GM23248 (cell line): Measurements from ENCODE around the gene ITPA. TPM values are rescaled to one million over a fixed set of nuclear protein-coding genes. Genes with fewer than 3 reads are reported as not detected.
"Not testable (repeated sequence)": the region's sequence is repeated elsewhere in the genome, so short reads cannot be mapped to it uniquely, and the experiment has no call there.

Experiments used
- DNase-seq: peaks from one replicate; pipeline ENCODE4 v3.0.0-alpha.2; 2015
- H2AFZ ChIP-seq: fragments of 200-600 bp; sonication (generic); 2 replicates; pipeline ENCODE4 v1.6.1; 2016; ENCODE audit warnings: antibody characterized with exemption
- H3F3A ChIP-seq: fragments of 200-600 bp; sonication (generic); 2 replicates; pipeline ENCODE4 v1.6.1; 2016; ENCODE audit warnings: mild to moderate bottlenecking, antibody characterized with exemption, mixed run types; ENCODE audit not compliant: insufficient read depth
- H3K27ac ChIP-seq: fragments of 200-600 bp; sonication (generic); 2 replicates; pipeline ENCODE4 v1.5.1; 2016; ENCODE audit warnings: mild to moderate bottlenecking
- H3K27me3 ChIP-seq: fragments of 200-600 bp; sonication (generic); replicated peaks from 2 replicates; pipeline ENCODE4 v1.6.1; 2016; ENCODE audit warnings: mild to moderate bottlenecking; ENCODE audit not compliant: insufficient read depth
- H3K36me3 ChIP-seq: fragments of 200-600 bp; sonication (generic); 2 replicates; pipeline ENCODE4 v1.6.1; 2016; ENCODE audit warnings: low read depth, mild to moderate bottlenecking
- H3K4me1 ChIP-seq: fragments of 200-600 bp; sonication (generic); 2 replicates; pipeline ENCODE4 v1.6.1; 2016; ENCODE audit warnings: mild to moderate bottlenecking; ENCODE audit not compliant: insufficient read depth
- H3K4me2 ChIP-seq: fragments of 200-600 bp; sonication (generic); one replicate; pipeline ENCODE4 v1.6.1; 2016; ENCODE audit warnings: mild to moderate bottlenecking; ENCODE audit not compliant: unreplicated experiment
- H3K4me3 ChIP-seq: fragments of 200-600 bp; sonication (generic); 2 replicates; pipeline ENCODE4 v1.5.1; 2016; ENCODE audit warnings: mild to moderate bottlenecking
- H3K79me2 ChIP-seq: fragments of 200-600 bp; sonication (generic); 2 replicates; pipeline ENCODE4 v1.6.1; 2016; ENCODE audit warnings: mild to moderate bottlenecking; ENCODE audit not compliant: insufficient read depth
- H3K9ac ChIP-seq: fragments of 200-600 bp; sonication (generic); 2 replicates; pipeline ENCODE4 v1.6.1; 2016; ENCODE audit warnings: mild to moderate bottlenecking
- H3K9me2 ChIP-seq: fragments of 200-600 bp; sonication (generic); 2 replicates; pipeline ENCODE4 v1.6.1; 2016; ENCODE audit warnings: mixed run types, mild to moderate bottlenecking, moderate library complexity; ENCODE audit not compliant: insufficient read depth
- H3K9me3 ChIP-seq: fragments of 200-600 bp; sonication (generic); one replicate; pipeline ENCODE4 v1.6.1; 2017; ENCODE audit warnings: low read depth
- H4K20me1 ChIP-seq: fragments of 200-600 bp; sonication (generic); 2 replicates; pipeline ENCODE4 v1.6.0; 2016; ENCODE audit not compliant: insufficient read depth
- EZH2 ChIP-seq: fragments of 200-600 bp; sonication (generic); IDR thresholded peaks from 2 replicates; pipeline ENCODE4 v1.6.1; 2018; ENCODE audit warnings: antibody characterized with exemption, mild to moderate bottlenecking; ENCODE audit not compliant: insufficient read depth, poor library complexity, severe bottlenecking
- EZH2phosphoT487 ChIP-seq: fragments of 200-600 bp; sonication (generic); IDR thresholded peaks from 2 replicates; pipeline ENCODE4 v1.6.1; 2018; ENCODE audit warnings: antibody characterized with exemption, moderate library complexity, mild to moderate bottlenecking, low read depth; ENCODE audit not compliant: insufficient read depth
- WGBS, 2 experiments: methylation state at CpG; one replicate each; pipeline ENCODE4 v1.1.6; 2015 to 2017; ENCODE audit warnings: low lambda C conversion rate in 2 of 2, low coverage in 1 of 2; ENCODE audit errors: missing lambda C conversion rate in 2 of 2; 5-methylcytosine and 5-hydroxymethylcytosine counted together
- in situ Hi-C: fragments of 300-500 bp; cut with MboI; formaldehyde crosslinking; loops from 2 replicates; pipeline ENCODE4 v1.15.0; 2020
- polyA plus RNA-seq: library from polyadenylated mRNA; unstranded; fragments of >200 nt; fragmentation: Nextera tagmentation; extraction: Ambion mirVana; gene quantifications from 2 replicates; pipeline ENCODE4 v1.2.1, GENCODE V29; 2016
- total RNA-seq: library from RNA; depleted of rRNA; stranded (reverse); fragments of >200 nt; shearing (Covaris generic); gene quantifications from 2 replicates; pipeline ENCODE4 v1.2.3, GENCODE V29; 2014

ITPA gene
- total and polyA plus RNA-seq, 2 experiments from 2014 or later, result 43.6 to 63.8 TPM

DNA sequence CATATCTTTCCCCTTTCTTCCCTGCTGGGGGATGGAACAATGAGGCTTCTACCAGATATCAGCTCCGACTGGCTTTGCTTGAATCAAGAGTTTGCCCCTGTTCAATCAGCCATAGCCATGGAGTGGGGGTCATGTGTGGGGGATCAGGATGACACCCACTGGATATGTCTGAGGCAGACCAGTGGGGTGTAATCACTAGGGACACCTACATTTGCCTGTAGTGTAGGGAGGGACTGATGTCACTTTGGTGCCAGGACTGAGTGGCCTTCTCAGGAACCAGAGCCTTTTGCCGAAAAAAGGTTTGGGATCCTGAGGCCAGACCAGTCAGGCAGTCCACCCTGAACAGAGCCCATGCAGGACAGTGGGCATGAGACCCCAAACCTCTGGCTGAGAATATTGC, 1.0 kb downstream of the ITPA start:
- in situ Hi-C loops, result no loop called here
- TF ChIP-seq EZH2 (no peak), EZH2phosphoT487 (no peak)
- Histone ChIP-seq H3K79me2 (peaks cover 67% of the 10 kb centered on the region), H3K4me2 (peak overlapping the region; percentile 97), H2AFZ (peak overlapping the region; percentile 96), H3K9ac (peak overlapping the region; percentile 84), H3K4me3 (peak overlapping the region; percentile 97), H3K9me3 (no peaks in the 10 kb centered on the region), H4K20me1 (no peaks in the 10 kb centered on the region), H3K36me3 (no peaks in the 10 kb centered on the region), H3K27ac (peak overlapping the region; percentile 60; the same call in 1 of the 2 replicates), H3K4me1 (peaks cover 12% of the 10 kb centered on the region), H3K9me2 (no peaks in the 10 kb centered on the region), H3K27me3 (no peaks in the 10 kb centered on the region), H3F3A (0 out of 2 replicates have a peak, but pooled peaks cover 5% of the 10 kb centered on the region)
- 53 to 55% methylated on average over 2 of the region's 2 CpGs for WGBS, 2 experiments
- no peak for DNase-seq

GRCh38 chr20:3213226-3213625, 3.9 kb downstream of the ITPA start:
- peaks cover 56% of the 10 kb centered on the region for H3K79me2 ChIP-seq
- no peak overlapping the region for H3K4me3 ChIP-seq
- peaks cover 9% of the 10 kb centered on the region for H3K4me1 ChIP-seq
- TF ChIP-seq EZH2phosphoT487, result no peak
- TF ChIP-seq EZH2, result no peak
- 92 to 94% methylated on average over 7 of the region's 7 CpGs for WGBS, 2 experiments
- no peaks in the 10 kb centered on the region for H3K9me2 ChIP-seq
- no peak overlapping the region for H3K27ac ChIP-seq
- DNase-seq, result no peak
- no peaks in the 10 kb centered on the region for H3K9me3 ChIP-seq
- no peaks in the 10 kb centered on the region for H4K20me1 ChIP-seq
- H3K27me3 ChIP-seq, result no peaks in the 10 kb centered on the region
- in situ Hi-C loops, result no loop called here
- H3K9ac ChIP-seq, result no peak overlapping the region
- 0 out of 2 replicates have a peak, but pooled peaks cover 5% of the 10 kb centered on the region for H3F3A ChIP-seq
- H3K36me3 ChIP-seq, result no peaks in the 10 kb centered on the region
- no peak overlapping the region for H3K4me2 ChIP-seq
- H2AFZ ChIP-seq, result no peak overlapping the region

DNA sequence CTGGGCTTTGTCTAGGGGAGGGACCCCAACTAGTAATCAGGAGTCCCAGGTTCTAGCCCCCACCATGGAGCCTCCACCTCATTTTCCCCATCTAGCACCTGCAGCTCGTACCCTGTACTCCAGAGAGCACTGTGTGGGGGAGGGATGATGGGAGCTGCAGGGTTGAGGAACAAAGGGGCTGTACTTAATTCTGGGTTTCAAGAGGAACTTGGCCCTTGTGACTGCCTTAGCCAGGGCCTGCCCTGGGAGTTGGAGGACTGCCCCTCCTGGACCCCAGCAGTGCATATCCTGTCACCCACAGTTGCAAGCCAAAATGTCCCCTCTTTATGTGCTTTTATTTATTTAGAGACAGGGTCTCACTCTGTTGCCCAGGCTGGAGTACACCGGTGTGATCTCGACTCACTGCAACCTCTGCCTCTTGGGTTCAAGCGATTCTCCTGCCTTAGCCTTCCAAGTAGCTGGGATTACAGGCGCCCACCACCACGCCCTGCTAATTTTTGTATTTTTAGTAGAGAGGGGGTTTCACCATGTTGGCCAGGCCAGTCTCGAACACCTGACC, 6.1 kb downstream of the ITPA start:
- H3K27ac ChIP-seq, H3K9me3 ChIP-seq, H3K9me2 ChIP-seq, H3K4me1 ChIP-seq, H3K9ac ChIP-seq, H3K4me2 ChIP-seq, H3K27me3 ChIP-seq, H4K20me1 ChIP-seq, in situ Hi-C loops, H3K4me3 ChIP-seq, H2AFZ ChIP-seq, H3F3A ChIP-seq, H3K36me3 ChIP-seq, DNase-seq: not testable (repeated sequence)
- 96 to 99% methylated on average over 7 of the region's 7 CpGs for WGBS, 2 experiments
- peaks cover 34% of the 10 kb centered on the region for H3K79me2 ChIP-seq

- in situ Hi-C loops, result no loop called here
- DNase-seq, result peak; percentile 63
- peaks cover 10% of the 10 kb centered on the region; the same call in 1 of the 2 replicates for H3K36me3 ChIP-seq
These were observed 9.2 kb downstream of the ITPA start for GRCh38 chr20:3218307-3218988.

More at GRCh38 chr20:3218307-3218988, 9.2 kb downstream of the ITPA start:
- H3K27me3 ChIP-seq, result no peaks in the 10 kb centered on the region
- H4K20me1 ChIP-seq, result no peaks in the 10 kb centered on the region
- no peak overlapping the region for H3K4me2 ChIP-seq
- no peak overlapping the region for H2AFZ ChIP-seq
- H3K4me3 ChIP-seq, result no peak overlapping the region
- no peak overlapping the region for H3K9ac ChIP-seq
- no peaks in the 10 kb centered on the region for H3K4me1 ChIP-seq
- no peak overlapping the region for H3K27ac ChIP-seq
- TF ChIP-seq EZH2 (no peak), EZH2phosphoT487 (no peak)
- H3K9me2 ChIP-seq, result no peaks in the 10 kb centered on the region
- peaks cover 5% of the 10 kb centered on the region; the same call in 1 of the 2 replicates for H3K79me2 ChIP-seq
- WGBS, 2 experiments, result 29 to 32% methylated on average over 27 to 30 of the region's 30 CpGs
- no peaks in the 10 kb centered on the region for H3F3A ChIP-seq
- H3K9me3 ChIP-seq, result no peaks in the 10 kb centered on the region
